Skeletal muscle satellite cell (primary cell): ENCODE results near the gene WDR19.
"Not testable (repeated sequence)": the region's sequence is repeated elsewhere in the genome, so short reads cannot be mapped to it uniquely, and the experiment has no call there.

ENCODE experiments used
- H3K27me3 ChIP-seq: 2 replicates; pipeline ENCODE4 v1.7.0; 2013; ENCODE audit warnings: low read length; ENCODE audit not compliant: control insufficient read depth, insufficient read depth
- H3K36me3 ChIP-seq: 2 replicates; pipeline ENCODE4 v1.7.0; 2013; ENCODE audit warnings: mild to moderate bottlenecking, control low read depth, low read length; ENCODE audit not compliant: insufficient read depth
- H3K4me1 ChIP-seq: 2 replicates; pipeline ENCODE4 v1.7.0; 2013; ENCODE audit warnings: low read length; ENCODE audit not compliant: control insufficient read depth, insufficient read depth
- H3K4me2 ChIP-seq: 2 replicates; pipeline ENCODE4 v1.7.0; 2013; ENCODE audit warnings: mild to moderate bottlenecking, low read length
- H3K4me3 ChIP-seq: 2 replicates; pipeline ENCODE4 v1.7.0; 2013; ENCODE audit warnings: low read length
- H3K9ac ChIP-seq: 2 replicates; pipeline ENCODE4 v1.7.0; 2013; ENCODE audit warnings: mild to moderate bottlenecking, low read depth, low read length, moderate library complexity
- H3K9me3 ChIP-seq: replicated peaks from 2 replicates; pipeline ENCODE4 v1.7.0; 2013; ENCODE audit warnings: mild to moderate bottlenecking, control low read depth, low read length

Gene WDR19

GRCh38 chr4:39277661-39278060 is 95.3 kb downstream of the WDR19 start:
- peaks cover 40% of the 10 kb centered on the region for H3K36me3 ChIP-seq
- not testable (repeated sequence) for H3K27me3 ChIP-seq, H3K9ac ChIP-seq, H3K4me2 ChIP-seq, H3K4me3 ChIP-seq, H3K9me3 ChIP-seq, H3K4me1 ChIP-seq

- H3K4me1 ChIP-seq: no peaks in the 10 kb centered on the region
- H3K9ac ChIP-seq: no peak overlapping the region
- peaks cover 32% of the 10 kb centered on the region for H3K36me3 ChIP-seq
- H3K27me3 ChIP-seq: no peaks in the 10 kb centered on the region
- no peak overlapping the region for H3K4me3 ChIP-seq
- no peak overlapping the region for H3K4me2 ChIP-seq
- no peaks in the 10 kb centered on the region for H3K9me3 ChIP-seq
These were observed 96.1 kb downstream of the WDR19 start for GRCh38 chr4:39278476-39278875.

- H3K36me3 ChIP-seq: peaks cover 23% of the 10 kb centered on the region
- no peak overlapping the region for H3K4me2 ChIP-seq
- no peak overlapping the region for H3K9ac ChIP-seq
- H3K27me3 ChIP-seq: no peaks in the 10 kb centered on the region
- no peak overlapping the region for H3K4me3 ChIP-seq
- H3K9me3 ChIP-seq: no peaks in the 10 kb centered on the region
- no peaks in the 10 kb centered on the region for H3K4me1 ChIP-seq
These were observed 97.1 kb downstream of the WDR19 start for GRCh38 chr4:39279416-39279815.

- Histone ChIP-seq H3K27me3 (no peaks in the 10 kb centered on the region), H3K9me3 (no peaks in the 10 kb centered on the region), H3K4me3 (no peak overlapping the region), H3K36me3 (peaks cover 21% of the 10 kb centered on the region), H3K4me1 (no peaks in the 10 kb centered on the region), H3K4me2 (no peak overlapping the region), H3K9ac (no peak overlapping the region)
These were observed 98.4 kb downstream of the WDR19 start for GRCh38 chr4:39280770-39281169.

- no peaks in the 10 kb centered on the region for H3K27me3 ChIP-seq
- no peak overlapping the region for H3K4me2 ChIP-seq
- H3K9ac ChIP-seq: no peak overlapping the region
- H3K4me1 ChIP-seq: no peaks in the 10 kb centered on the region
- no peak overlapping the region for H3K4me3 ChIP-seq
- H3K36me3 ChIP-seq: peaks cover 55% of the 10 kb centered on the region
- H3K9me3 ChIP-seq: no peaks in the 10 kb centered on the region
These were observed 102.9 kb downstream of the WDR19 start for GRCh38 chr4:39285111-39285795.

GRCh38 chr4:39285853-39286252 is 103.5 kb downstream of the WDR19 start:
- Histone ChIP-seq H3K36me3 (peaks cover 60% of the 10 kb centered on the region), H3K4me2 (no peak overlapping the region), H3K9ac (no peak overlapping the region), H3K9me3 (no peaks in the 10 kb centered on the region), H3K27me3 (no peaks in the 10 kb centered on the region), H3K4me1 (no peaks in the 10 kb centered on the region), H3K4me3 (no peak overlapping the region)

GRCh38 chr4:39286263-39286662 is 103.9 kb downstream of the WDR19 start:
- no peak overlapping the region for H3K4me3 ChIP-seq
- no peak overlapping the region for H3K9ac ChIP-seq
- H3K4me2 ChIP-seq: no peak overlapping the region
- H3K36me3 ChIP-seq: peaks cover 63% of the 10 kb centered on the region
- H3K9me3 ChIP-seq: no peaks in the 10 kb centered on the region
- no peaks in the 10 kb centered on the region for H3K27me3 ChIP-seq
- no peaks in the 10 kb centered on the region for H3K4me1 ChIP-seq

GRCh38 chr4:39287223-39287622 is 104.9 kb downstream of the WDR19 start:
- Histone ChIP-seq H3K9ac (no peak overlapping the region), H3K4me1 (no peaks in the 10 kb centered on the region), H3K4me2 (no peak overlapping the region), H3K9me3 (no peaks in the 10 kb centered on the region), H3K4me3 (no peak overlapping the region), H3K27me3 (no peaks in the 10 kb centered on the region), H3K36me3 (peaks cover 66% of the 10 kb centered on the region)

- Histone ChIP-seq H3K4me3 (no peak overlapping the region), H3K4me2 (no peak overlapping the region), H3K9me3 (no peaks in the 10 kb centered on the region), H3K4me1 (no peaks in the 10 kb centered on the region), H3K27me3 (no peaks in the 10 kb centered on the region), H3K36me3 (peaks cover 63% of the 10 kb centered on the region), H3K9ac (no peak overlapping the region)
These were observed 109.4 kb downstream of the WDR19 start for GRCh38 chr4:39291686-39292085.

GRCh38 chr4:39292433-39292832 is 110.1 kb downstream of the WDR19 start:
- H3K9ac ChIP-seq, H3K4me1 ChIP-seq, H3K9me3 ChIP-seq, H3K4me3 ChIP-seq, H3K27me3 ChIP-seq, H3K4me2 ChIP-seq: not testable (repeated sequence)
- peaks cover 55% of the 10 kb centered on the region for H3K36me3 ChIP-seq

GRCh38 chr4:39295784-39296183 is 113.5 kb downstream of the WDR19 start:
- H3K4me1 ChIP-seq: no peaks in the 10 kb centered on the region
- H3K36me3 ChIP-seq: peaks cover 43% of the 10 kb centered on the region
- H3K4me3 ChIP-seq: no peak overlapping the region
- no peak overlapping the region for H3K4me2 ChIP-seq
- H3K27me3 ChIP-seq: no peaks in the 10 kb centered on the region
- H3K9me3 ChIP-seq: no peaks in the 10 kb centered on the region
- no peak overlapping the region for H3K9ac ChIP-seq

GRCh38 chr4:39302901-39303300 is 120.6 kb downstream of the WDR19 start:
- Histone ChIP-seq H3K4me1 (peaks cover 13% of the 10 kb centered on the region), H3K4me2 (no peak overlapping the region), H3K27me3 (no peaks in the 10 kb centered on the region), H3K9me3 (no peaks in the 10 kb centered on the region), H3K36me3 (peaks cover 37% of the 10 kb centered on the region), H3K4me3 (no peak overlapping the region), H3K9ac (no peak overlapping the region)
